Measurements from ENCODE around the gene PDGFA.

PDGFA gene

DNA sequence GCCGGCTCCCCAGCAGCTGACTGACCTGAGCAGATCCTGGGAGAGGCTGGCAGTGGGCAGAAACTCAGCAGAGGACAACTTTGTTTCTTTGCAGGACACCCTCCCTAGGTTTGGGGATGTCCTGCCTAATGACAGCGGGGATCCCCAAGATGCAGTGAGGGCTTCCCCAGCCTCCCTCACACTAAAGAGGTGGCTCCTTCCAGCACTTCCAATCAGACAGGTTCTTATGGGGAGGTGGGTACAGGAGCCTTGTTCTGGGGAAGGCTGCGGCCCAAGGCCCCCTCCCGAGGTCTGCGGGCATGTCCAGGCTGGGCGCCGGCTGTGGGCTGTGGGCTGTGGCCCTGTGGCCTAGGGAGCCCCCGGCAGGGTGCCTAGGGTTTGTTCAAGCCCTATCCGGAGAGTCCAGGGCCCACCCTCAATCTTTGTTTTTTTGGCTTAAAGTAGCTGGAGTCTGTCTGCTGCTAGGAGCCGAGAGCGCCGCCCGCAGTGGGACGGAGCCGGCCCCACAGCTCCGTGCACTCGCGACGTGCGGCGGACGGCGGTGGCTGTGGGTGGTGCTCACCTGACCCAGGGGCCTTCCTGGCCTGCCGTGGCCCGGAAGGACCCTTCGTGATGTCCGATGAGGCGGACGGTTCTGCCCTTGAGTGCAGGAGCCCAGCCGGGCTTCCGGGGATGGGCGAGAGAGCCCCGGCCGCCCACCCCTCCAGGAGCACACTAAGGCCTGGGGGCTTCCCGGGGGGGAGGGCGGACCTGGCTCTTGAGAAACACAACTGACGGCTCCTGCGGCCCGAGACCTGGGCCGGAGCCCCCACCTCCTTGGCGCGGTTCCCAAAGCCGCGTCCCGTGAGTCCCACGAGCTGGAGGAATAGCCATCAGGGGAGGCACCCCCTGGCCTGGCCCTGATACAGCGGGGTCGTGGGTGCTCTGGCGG is 57.2 kb downstream of the PDGFA start:
- DNase-seq (ENCODE audit: low read depth in 2 of 2, low spot score in 1 of 2) = no peak

DNA sequence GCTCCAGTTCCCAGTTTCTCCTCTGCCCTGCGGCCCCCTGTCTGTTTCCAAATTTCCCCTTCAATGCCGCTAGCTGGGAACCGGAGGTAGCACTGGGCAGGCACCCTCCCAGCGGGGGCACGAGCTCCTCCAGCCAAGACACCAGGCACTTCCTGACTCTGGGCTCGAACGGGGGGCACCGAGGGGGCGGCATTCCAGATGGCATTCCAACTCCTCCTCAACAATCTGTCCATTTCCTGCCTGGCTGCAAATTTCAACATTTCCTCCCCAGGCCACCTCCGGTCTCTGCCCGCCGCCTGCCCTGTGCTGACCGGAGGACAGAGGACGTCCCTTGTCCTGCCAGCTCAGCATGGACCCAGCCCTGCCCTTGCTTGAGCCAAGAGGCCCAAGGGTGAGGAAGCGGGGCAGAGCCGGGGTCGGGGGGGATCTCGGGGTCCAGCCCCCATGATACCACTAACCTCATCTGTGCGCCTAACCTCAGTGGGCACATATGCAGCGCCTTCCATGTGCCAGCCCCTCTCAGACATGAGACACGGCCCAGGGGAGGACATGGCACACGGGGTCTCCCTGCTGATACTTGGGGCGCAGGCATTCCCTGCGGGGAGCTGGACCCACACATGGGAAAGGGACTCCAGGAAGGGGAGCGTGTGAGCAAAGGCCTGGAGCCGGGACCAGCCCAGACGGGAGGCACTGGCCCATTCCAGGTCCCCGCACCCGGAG is 58.0 kb downstream of the PDGFA start:
- DNase-seq (ENCODE audit: low read depth in 2 of 2, low spot score in 1 of 2) = no peak

DNA sequence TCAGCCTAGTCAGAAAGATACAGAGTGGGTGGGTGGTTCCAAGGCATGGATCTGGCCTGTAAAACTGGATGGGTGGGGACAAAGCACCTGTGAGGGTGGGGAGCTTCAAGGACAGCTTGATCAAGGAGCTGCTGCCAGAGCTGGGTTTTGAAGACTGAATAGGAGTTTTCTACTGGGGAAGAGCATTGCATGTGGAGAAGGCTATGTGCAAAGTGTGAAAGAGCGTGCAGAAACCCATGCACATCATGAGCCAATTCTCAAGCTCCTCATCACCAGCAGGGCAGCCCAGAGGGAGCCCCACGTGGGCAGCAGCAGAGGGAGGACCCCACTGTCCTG is 58.6 kb downstream of the PDGFA start:
- no peak for DNase-seq (ENCODE audit: low read depth in 2 of 2, low spot score in 1 of 2)

DNA sequence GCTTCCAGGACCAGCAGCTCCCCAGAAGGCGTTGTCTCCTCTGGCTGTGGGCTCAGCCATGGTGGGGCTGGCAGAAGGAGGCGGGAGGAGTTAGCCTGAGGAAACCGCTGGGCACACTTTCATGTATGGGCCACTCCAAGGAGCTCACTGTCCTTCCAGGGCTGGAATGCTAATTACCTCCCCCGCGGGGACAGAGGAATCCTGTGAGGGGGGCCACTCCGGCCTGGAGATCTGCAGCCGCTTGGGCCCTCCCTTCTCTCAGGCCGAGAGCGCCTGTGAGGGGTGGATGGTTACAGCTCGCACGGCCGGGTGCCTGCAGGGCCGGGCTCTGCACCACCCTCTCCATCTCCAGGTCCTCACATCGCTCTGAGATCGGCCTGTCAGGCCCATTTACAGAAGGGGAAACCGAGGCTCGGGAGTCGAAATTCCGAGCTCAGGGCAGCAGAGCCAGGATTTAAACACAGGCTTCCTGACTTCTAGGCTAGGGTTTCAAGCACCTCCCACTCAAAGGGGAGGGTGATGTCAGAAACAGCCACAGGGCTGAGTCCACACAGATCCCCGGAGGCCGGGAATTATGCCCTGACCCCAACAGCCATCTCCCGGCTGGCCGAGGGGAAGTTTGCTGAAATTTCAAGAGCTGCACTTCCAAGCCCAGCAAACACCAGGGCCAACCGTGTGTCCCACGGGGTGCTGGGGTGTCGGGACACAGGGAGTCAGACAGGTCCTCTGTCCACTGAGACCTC is 59.1 kb downstream of the PDGFA start:
- DNase-seq (ENCODE audit: low read depth in 2 of 2, low spot score in 1 of 2) = no peak

DNA sequence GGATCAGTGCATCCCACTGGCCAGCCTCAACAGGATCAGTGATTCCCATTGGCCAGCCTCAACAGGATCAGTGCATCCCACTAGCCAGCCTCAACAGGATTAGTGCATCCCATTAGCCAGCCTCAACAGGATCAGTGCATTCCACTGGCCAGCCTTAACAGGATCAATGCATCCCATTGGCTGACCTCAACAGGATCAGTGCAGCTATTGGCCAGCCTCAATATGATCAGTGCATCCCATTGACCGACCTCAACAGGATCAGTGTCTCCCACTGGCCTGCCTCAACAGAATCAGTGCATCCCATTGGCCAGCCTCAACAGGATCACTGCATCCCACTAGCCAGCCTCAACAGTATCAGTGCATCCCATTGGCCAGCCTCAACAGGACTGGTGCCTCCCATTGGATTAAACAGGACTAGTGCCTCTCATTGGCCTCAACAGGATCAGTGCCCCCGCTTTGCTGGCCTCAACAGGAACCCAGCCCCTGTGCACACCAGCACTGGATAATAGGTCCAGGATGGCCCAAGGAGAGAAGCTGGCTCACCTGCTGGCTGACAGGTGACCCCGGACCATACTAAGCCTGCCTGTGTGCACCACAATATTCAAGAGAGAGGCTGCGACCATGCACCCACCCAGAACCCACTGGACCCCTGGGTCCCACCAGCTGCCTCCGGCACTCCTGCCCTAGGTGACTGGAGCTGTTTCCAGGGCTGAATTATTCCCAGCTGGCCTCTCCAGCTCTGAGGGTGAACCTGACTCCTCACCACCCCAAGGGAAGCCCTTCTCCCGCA is 59.9 kb downstream of the PDGFA start:
- no peak for DNase-seq (ENCODE audit: low read depth in 2 of 2, low spot score in 1 of 2)

DNA sequence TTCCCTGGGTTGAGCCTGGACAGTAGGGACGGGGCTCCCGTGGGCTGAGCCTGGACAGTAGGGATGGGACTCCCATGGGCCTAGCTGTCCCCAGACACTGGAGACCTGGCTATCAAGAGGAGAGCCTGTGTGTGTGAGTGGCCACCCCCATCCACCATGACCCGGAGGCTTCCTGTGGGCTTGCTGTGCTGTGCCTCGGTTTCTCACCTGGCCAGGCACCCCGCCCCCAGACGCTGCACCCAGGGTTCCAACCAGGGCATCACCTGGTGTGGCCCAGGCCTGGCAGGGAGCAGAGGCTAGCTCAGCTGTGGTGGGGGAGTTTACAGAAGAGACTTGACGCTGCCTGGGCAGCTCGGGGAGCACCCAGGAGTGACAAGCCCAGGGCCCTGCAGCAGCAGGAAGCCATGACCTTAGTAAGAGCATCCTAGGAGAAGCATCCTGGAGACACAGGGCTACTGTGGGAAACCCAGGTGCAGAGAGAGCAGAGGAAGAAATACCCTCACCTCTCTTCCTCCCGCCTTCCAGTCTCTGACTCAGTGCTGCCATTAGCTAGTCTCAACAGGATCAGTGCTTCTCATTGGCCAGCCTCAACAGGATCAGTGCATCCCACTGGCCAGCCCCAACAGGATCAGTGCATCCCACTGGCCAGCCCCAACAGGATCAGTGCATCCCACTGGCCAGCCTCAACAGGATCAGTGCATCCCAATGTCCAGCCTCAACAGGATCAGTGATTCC is 61.0 kb downstream of the PDGFA start:
- no peak for DNase-seq (ENCODE audit: low read depth in 2 of 2, low spot score in 1 of 2)

DNA sequence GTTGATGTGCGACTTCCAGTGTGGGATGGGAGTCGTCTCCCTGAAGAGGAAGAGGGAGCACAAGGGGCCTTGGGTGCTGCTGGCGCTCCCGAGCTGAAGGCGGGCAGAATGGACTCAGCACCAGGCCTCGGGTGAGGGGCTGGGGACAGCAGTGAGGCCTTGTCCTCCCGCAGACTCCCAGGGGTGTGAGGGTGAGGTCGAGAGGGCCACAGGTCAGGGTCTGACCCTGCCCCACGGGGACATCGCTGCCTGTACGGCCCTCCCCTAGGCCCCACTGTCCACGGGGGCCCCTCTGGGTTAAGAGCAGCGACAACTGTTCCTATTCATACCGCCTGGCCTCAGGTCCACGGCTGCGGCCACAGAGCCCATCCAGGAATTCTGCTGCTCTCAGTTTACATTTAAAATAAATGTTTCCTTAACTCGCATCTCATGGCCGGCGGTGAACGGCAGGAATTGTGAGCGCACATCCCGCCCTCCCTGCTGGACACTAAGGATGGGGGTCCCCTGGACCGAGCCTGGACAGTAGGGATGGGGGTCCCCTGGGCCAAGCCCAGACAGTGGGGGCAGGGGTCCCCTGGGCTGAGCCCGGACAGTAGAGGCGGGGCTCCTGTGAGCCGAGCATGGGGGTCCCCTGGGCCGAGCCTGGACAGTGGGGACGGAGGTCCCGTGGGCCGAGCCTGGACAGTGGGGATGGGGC is 61.7 kb downstream of the PDGFA start:
- no peak for DNase-seq (ENCODE audit: low read depth in 2 of 2, low spot score in 1 of 2)

DNA sequence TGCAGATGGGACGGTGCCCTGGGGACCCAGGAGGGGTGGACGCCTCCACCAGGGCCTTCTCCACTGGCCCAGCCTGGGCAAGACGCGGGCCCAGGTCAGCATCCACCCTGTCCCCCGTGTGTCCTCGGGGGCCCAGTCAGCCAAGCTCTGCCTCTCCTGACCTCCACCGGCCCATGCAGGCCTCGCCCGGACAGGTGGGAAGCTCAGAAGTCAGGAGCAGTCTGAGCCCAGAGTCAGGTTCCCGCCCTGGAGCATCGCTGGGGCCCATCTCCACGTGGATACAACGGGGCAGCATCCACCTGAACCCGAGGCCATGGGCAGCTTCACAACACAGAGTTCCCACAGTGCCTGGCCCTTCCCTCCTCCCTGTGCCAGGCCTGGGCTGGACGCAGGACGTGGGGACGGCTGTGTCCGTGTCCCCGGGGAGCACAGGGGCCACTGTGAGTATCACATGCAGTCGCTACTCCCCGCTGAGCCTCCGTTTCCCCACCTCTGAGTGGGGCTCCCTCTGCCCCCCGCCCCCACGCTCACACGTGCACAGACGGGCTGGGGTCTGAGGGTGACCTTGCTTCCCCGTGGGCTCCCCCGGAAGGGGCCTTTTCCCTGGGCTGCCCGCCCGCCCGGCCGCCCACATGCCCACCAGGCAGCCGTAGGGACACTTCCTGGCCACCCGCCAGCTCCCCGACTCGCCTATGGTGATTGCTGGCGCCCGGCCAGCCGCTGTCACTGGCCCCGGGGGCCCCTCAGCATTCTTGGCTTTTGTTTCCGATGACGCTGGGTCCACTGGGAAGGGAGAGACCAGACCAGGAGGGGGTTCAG is 64.3 kb downstream of the PDGFA start:
- DNase-seq (ENCODE audit: low read depth in 2 of 2, low spot score in 1 of 2) = no peak

DNA sequence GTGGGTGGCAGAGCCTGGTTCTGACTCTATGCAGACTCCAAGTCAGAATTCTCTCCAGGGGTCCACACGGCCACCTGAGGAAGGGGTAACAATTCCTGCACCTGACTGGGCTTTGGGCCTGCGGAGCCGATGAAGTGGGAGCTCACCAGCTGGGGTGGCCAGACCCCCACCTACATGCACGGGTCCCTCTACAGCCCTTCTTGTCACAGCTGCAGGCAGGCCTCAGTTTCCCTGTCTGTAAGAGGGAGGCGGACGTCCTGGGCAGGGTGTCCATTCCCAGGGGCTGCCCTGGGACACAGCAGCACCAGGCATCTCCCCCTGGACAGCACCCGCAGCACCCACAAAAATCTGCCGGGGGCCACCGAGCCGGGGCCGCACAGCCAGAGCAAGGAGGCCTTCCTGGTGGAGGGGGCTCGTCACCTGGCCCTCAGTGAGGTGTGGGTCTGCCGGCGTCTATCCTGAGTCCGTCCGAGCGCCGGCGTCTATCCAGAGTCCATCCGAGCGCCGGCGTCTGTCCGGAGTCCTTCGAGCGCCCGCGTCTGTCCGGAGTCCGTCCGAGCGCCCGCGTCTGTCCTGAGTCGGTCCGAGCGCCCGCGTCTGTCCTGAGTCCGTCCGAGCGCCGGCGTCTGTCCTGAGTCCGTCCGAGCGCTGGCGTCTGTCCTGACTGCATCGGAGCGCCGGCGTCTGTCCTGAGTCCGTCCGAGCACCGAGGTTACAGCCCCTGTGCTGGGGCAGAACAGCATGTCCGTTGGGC is 65.1 kb downstream of the PDGFA start:
- no peak for DNase-seq (ENCODE audit: low read depth in 2 of 2, low spot score in 1 of 2)

DNA sequence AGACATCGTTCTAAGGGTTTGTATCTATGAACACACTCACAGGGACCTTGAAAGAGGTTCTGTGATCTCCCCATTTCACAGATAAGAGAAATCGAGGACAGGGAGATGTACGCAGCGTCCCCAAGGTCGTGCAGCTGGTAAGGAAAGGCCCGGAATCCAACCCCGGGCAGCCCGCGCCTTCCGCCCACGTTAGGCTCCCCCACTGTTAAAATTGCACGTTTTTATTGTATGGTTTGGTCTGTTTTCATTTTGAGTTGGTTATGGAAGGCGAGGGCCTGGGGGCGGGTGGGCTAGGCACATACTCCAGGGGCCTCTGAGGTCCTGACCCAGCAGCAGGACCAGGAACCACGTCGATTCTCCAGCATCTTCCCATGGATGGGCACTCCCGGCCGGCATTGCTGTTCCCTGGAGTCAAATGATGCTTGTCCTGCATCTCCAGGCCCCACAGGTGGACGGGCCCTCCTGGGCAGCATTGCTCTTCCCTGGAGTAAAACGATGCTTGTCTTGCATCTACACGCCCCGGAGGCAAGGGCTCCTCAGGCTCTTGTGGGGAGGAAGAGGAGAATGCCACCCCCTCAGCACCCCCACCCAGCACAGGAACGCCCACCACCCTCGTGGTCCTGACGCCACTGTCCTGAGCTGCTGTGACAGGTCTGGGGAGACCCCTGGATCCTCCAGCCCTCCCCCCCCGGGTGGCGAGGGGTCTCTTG is 65.9 kb downstream of the PDGFA start:
- DNase-seq (ENCODE audit: low read depth in 2 of 2, low spot score in 1 of 2) = no peak

DNA sequence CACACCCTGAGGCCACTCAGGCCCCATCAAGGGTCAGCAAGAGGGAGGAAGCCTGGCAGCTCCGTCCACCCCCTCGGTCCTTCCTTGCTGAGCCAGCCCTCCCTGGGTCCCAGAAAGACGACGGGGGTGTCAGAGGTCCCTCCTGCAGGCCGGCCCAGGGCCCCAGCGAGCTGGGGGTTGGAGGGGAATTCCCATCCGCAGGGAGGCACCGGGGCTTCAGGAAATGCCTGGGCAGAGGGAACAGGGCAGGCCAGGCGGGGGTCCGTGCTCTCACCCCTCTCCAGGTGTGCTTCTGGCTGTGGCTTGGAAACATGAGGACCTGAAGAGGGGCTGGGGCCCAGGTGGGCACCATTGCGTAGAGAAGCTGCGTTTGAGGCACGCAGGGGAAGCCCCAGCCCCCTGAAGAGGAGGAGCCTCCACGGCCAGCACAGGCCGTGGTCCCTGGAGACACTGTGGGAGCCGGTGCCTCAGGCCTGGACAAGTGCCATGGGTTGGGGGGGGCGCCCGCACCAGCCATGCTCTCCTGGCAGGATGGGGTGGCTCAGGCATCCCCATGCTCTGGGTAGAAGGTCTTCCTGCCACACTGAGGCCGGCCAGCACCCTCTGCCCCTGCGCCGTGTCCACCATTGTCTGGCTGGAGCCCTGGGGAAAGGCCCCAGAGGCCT is 66.7 kb downstream of the PDGFA start:
- DNase-seq (ENCODE audit: low read depth in 2 of 2, low spot score in 1 of 2) = no peak

DNA sequence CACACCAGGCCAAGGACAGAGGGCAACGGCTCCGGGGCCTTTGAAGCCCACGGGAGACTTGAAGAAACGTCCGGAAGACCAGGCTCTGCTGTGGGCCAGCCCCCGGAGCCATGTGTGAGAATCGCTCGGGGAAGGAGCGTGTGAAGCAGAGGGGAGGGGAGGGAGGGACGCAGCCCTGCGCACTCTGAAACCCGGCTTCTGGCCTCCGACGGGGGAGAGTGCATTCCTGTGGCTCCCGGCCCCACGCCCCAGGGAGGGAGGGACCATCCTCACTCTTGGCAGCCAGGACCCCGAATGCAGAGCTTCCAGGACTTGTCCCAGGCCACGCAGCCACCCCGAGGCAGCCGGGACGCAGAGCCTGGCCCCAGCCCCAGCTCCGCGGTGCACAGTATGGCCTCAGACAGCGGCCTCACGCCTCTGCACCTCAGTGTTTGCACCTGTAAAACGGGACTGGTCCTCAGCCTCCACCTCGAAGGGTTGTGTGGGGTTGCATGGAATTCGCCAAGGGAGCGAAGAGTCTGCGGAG is 67.4 kb downstream of the PDGFA start:
- DNase-seq (ENCODE audit: low read depth in 2 of 2, low spot score in 1 of 2) = no peak

DNA sequence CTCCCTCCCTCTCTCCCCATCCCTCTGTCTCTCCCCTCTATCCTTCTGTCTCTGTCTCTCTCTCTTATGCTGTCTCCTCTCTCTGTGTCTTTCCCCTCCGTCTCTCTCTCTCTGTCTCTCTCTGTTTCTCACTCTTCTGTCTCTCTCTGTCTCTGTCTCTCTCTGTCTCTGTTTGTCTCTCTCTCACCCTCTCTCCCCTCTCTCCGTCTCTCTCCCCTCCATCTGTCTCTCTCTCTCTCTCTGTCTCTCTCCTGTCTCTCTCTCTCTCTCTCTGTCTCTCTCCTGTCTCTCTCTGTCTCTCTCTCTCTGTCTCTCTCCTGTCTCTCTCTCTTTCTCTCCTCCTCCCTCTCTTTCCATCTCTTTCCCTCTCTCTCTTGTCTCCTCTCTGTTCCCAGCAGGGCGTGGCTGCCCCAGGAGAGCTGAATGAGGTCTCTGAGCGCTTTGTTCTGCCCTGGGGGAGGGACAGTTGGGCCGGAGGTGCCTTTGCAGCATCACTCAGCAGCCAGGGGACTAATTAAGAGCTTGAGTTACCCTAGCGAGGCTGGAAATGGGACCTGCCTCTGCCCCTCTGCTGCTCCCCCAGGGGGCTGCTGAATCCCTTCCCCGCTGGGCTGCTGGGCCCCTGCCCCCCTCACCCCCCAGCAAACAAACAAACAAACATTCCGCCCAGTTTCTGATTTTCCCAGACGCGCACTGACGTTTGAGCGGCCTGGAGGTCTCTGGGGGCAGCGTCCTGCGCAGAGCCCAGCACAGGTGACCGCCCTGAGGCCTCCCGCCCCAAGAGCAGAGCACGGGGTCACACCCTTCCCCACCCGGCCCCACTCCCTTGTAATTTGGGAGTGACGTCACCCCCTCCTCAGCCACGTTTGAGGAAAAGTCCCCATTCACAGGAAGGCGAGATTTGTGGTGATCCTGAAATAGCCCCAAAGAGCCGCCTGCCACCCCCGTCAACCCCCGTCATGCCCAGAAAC is 68.1 kb downstream of the PDGFA start:
- no peak for DNase-seq (ENCODE audit: low read depth in 2 of 2, low spot score in 1 of 2)

DNA sequence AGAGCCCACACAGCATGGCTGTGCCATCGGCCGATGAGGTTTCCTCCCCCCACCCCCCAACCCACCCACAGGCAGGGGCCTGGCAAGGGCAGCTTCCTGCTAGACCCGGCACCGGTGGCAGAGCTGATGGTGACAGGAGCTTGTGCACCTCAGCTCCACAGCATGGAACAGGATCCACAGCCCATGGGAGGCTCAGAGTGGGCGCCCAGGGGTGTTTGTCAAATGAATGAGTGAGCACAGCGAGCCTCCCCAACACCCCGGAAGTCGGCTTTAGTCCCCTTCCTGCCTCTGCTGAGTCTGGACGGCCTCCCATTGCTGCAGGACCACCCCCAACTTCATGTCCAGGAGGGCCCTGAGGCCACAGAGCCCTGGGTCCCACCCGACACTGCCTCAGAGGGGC is 68.9 kb downstream of the PDGFA start:
- no peak for DNase-seq (ENCODE audit: low read depth in 2 of 2, low spot score in 1 of 2)

DNA sequence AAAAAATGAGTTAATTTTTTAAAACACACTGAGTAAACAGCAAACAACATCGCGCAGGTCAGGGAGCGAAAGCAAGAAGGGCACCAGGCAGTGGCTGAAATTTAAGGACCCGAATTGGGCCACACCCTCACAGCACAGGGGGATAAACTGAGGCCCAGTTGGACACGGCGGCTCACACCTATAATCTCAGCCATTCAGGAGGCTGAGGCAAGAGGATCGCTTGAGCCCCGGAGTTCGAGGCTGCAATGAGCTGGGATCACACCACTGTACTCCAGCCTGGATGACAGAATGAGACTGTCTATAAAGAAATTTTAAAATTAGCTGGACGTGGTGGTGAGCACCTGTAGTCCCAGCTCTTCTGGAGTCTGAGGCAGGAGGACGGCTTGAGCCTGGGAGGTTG is 69.6 kb downstream of the PDGFA start:
- no peak for DNase-seq (ENCODE audit: low read depth in 2 of 2, low spot score in 1 of 2)

All from stimulated activated CD8-positive, alpha-beta memory T cell treated with anti-CD3 and anti-CD28 coated beads, Interleukin-4, amount 100 ng/mL, for 1 hour (primary cell).